Measurements from ENCODE around the gene MAP3K14.

The MAP3K14 gene

DNA sequence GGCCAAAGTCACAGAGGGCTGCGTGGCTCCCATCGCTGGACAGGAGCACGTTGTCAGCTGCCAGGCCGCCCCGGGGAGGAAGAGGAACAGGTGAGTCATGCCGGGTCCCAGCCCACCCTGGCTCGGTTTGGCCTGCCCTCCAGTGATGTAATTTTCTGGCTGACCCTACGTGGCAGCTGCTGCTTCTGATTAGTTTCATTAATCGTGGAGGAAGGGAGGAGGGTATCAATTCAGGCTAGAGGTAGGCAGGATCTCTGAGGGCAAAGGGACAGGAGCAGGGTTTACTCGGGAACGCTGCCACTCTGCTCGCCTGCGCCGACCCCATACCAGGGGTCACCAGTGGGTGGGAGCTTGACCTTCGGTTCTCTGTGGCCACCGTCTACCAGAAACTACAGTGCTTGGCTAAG is 43.3 kb downstream of the MAP3K14 start:
- no peaks in the 10 kb centered on the region for H4K20me1 ChIP-seq (ENCODE audit: low read depth, low read length)
- TF ChIP-seq, protein P1, sequence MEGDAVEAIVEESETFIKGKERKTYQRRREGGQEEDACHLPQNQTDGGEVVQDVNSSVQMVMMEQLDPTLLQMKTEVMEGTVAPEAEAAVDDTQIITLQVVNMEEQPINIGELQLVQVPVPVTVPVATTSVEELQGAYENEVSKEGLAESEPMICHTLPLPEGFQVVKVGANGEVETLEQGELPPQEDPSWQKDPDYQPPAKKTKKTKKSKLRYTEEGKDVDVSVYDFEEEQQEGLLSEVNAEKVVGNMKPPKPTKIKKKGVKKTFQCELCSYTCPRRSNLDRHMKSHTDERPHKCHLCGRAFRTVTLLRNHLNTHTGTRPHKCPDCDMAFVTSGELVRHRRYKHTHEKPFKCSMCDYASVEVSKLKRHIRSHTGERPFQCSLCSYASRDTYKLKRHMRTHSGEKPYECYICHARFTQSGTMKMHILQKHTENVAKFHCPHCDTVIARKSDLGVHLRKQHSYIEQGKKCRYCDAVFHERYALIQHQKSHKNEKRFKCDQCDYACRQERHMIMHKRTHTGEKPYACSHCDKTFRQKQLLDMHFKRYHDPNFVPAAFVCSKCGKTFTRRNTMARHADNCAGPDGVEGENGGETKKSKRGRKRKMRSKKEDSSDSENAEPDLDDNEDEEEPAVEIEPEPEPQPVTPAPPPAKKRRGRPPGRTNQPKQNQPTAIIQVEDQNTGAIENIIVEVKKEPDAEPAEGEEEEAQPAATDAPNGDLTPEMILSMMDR (IDR thresholded peaks at IDR 0.05; ENCODE audit: insufficient read depth, low read length, poor library complexity, severe bottlenecking) = no peak
- no peak for TF ChIP-seq EZH2phosphoT487 (conservative IDR thresholded peaks at IDR 0.05; ENCODE audit: low read length)
- H3K36me3 ChIP-seq (ENCODE audit: low read length) = no peaks in the 10 kb centered on the region
- no peak overlapping the region for H2AFZ ChIP-seq (ENCODE audit: low read depth, low read length, severe bottlenecking)
- no peaks in the 10 kb centered on the region for H3K9me3 ChIP-seq (ENCODE audit: insufficient read depth, low read length)
- H3K79me2 ChIP-seq (ENCODE audit: insufficient read depth, low read length) = no peaks in the 10 kb centered on the region
- no peak overlapping the region for H3K9ac ChIP-seq (ENCODE audit: low read length)
- no peak overlapping the region for H3K4me3 ChIP-seq (ENCODE audit: insufficient read depth, low read length, poor library complexity, severe bottlenecking)
- H3F3A ChIP-seq (ENCODE audit: insufficient read depth) = peaks cover 9% of the 10 kb centered on the region
- H3K9me2 ChIP-seq (replicated peaks; ENCODE audit: insufficient read depth, low read length) = no peaks in the 10 kb centered on the region
- H3K27ac ChIP-seq (ENCODE audit: low read depth, low read length) = no peak overlapping the region
- H3K27me3 ChIP-seq (ENCODE audit: low read length) = no peaks in the 10 kb centered on the region
- no peak overlapping the region for H3K4me2 ChIP-seq (ENCODE audit: low read depth, low read length, poor library complexity, severe bottlenecking)

DNA sequence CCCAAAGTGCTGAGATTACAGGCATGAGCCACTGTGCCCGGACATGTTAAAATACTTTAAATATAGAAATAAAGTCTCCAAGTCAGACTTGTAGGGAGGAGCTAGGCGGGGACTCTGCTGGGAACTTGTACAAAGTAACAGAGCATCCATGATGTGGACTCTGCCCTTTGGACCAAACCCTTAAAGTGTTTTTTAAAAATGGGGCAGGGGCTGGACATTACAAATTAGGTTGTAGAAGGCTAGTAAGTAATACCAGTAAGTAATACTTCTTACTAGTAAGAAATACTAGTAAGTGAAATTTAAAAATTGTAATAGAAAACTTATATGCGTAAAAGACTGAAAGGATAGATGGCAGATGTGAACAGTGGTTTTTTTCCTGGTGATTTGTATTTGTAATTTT is 45.2 kb downstream of the MAP3K14 start:
- no peak overlapping the region for H2AFZ ChIP-seq (ENCODE audit: low read depth, low read length, severe bottlenecking)
- H3K27me3 ChIP-seq (ENCODE audit: low read length) = no peaks in the 10 kb centered on the region
- TF ChIP-seq, protein P1 (IDR thresholded peaks at IDR 0.05; ENCODE audit: insufficient read depth, low read length, poor library complexity, severe bottlenecking) = no peak
- no peak for TF ChIP-seq EZH2phosphoT487 (conservative IDR thresholded peaks at IDR 0.05; ENCODE audit: low read length)
- H3K4me3 ChIP-seq (ENCODE audit: insufficient read depth, low read length, poor library complexity, severe bottlenecking) = no peak overlapping the region
- no peak overlapping the region for H3K4me2 ChIP-seq (ENCODE audit: low read depth, low read length, poor library complexity, severe bottlenecking)
- no peaks in the 10 kb centered on the region for H3K9me3 ChIP-seq (ENCODE audit: insufficient read depth, low read length)
- H3K27ac ChIP-seq (ENCODE audit: low read depth, low read length) = no peak overlapping the region
- peaks cover 2% of the 10 kb centered on the region; the same call in 1 of the 2 replicates for H3F3A ChIP-seq (ENCODE audit: insufficient read depth)
- no peaks in the 10 kb centered on the region for H3K36me3 ChIP-seq (ENCODE audit: low read length)
- H3K9me2 ChIP-seq (replicated peaks; ENCODE audit: insufficient read depth, low read length) = no peaks in the 10 kb centered on the region
- no peak overlapping the region for H3K9ac ChIP-seq (ENCODE audit: low read length)
- no peaks in the 10 kb centered on the region for H3K79me2 ChIP-seq (ENCODE audit: insufficient read depth, low read length)
- no peaks in the 10 kb centered on the region for H4K20me1 ChIP-seq (ENCODE audit: low read depth, low read length)

DNA sequence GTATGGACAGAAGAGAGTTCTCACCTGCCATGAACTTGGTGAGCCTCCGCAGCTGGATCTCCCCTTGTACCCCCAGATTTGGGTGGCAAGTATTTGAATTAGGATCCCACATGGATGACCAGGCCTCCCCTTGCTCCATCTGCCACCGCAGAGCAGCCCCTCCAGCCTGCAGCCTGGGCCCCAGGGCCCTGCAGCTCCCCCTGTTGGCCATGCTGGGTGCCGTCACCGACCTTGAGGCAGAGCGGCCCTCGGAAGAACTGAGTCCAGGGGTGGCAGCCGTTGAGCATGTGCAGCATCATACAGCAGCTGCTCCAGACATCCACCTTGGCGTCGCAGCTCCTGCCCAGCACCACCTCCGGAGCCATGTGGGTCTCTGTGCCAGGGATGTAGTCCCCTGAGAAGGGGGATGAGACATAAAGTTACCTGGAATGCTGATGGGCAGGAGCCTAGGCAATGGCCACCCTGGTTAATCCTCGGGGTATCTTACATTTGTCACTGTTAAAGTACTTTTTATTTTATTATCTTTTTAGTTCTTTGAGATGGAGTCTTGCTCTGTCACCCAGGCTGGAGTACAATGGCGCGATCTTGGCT is 45.9 kb downstream of the MAP3K14 start:
- Histone ChIP-seq H3K36me3 (ENCODE audit: low read length) (no peaks in the 10 kb centered on the region), H3K4me3 (ENCODE audit: insufficient read depth, low read length, poor library complexity, severe bottlenecking) (no peak overlapping the region), H4K20me1 (ENCODE audit: low read depth, low read length) (no peaks in the 10 kb centered on the region), H3K27ac (ENCODE audit: low read depth, low read length) (no peak overlapping the region), H3K9ac (ENCODE audit: low read length) (no peak overlapping the region), H3K79me2 (ENCODE audit: insufficient read depth, low read length) (no peaks in the 10 kb centered on the region), H3K9me2 (replicated peaks; ENCODE audit: insufficient read depth, low read length) (no peaks in the 10 kb centered on the region), H2AFZ (ENCODE audit: low read depth, low read length, severe bottlenecking) (no peak overlapping the region), H3F3A (ENCODE audit: insufficient read depth) (peaks cover 2% of the 10 kb centered on the region; the same call in 1 of the 2 replicates), H3K4me2 (ENCODE audit: low read depth, low read length, poor library complexity, severe bottlenecking) (no peak overlapping the region), H3K9me3 (ENCODE audit: insufficient read depth, low read length) (no peaks in the 10 kb centered on the region), H3K27me3 (ENCODE audit: low read length) (no peaks in the 10 kb centered on the region)
- TF ChIP-seq, protein P1 (IDR thresholded peaks at IDR 0.05; ENCODE audit: insufficient read depth, low read length, poor library complexity, severe bottlenecking) = peak; percentile 60
- TF ChIP-seq EZH2phosphoT487 (conservative IDR thresholded peaks at IDR 0.05; ENCODE audit: low read length) = no peak
